ENCODE data around the gene ZBTB7A. TPM values are rescaled to one million over a fixed set of nuclear protein-coding genes. Genes with fewer than 3 reads are reported as not detected.
A peak's percentile ranks its signal among the peaks of the same experiment; 100 is the strongest.

The ZBTB7A gene
- total and polyA plus RNA-seq, 8 donors: 7.1 to 49.5 (median 11.4) TPM

DNA sequence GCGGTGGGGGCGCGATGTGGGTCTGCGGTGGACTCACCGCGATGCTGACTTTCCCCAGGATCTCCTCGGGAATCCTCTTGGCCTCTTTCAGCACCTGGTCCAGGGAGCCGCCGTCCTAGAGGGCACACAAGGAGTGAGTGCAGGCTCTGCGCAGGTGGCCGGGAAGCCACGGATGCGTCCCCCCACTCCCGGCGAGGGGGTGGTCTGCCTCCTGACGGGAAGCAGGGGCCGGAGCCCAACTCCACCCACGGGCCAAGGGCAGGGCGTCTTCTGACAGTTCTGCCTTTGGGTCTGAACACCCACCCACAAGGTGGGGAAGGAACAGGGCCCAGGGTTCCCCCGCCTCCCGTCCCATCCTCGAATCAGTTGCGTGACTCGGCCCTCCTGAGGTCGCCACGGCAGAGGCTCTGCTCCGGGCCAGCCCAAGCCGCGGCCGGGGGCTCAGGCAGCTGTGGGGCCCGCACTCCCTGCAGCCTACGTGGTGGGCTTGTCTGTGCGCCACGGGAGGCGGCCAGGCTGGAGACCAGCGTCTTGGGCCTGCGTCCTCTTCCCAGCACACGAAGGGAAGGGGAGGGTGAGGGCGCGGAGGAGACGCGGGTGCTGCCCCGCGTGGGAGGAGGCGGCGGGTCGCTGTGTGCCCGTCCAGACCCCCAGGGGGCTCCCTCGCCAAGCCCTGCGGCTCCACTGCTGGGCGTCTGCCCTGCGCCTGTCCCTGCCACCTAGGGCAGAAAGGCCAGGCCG is 35.8 kb upstream of the ZBTB7A start:
- Histone ChIP-seq H3K27me3 (no peaks in the 10 kb centered on the region), H3K4me1 (no peaks in the 10 kb centered on the region), H3K9me3 (no peaks in the 10 kb centered on the region), H3K4me3 (no peak overlapping the region), H3K36me3 (peaks cover 0 to 93% of the 10 kb centered on the region in 2 donors), H3K27ac (no peak overlapping the region)
- TF ChIP-seq, protein P1, sequence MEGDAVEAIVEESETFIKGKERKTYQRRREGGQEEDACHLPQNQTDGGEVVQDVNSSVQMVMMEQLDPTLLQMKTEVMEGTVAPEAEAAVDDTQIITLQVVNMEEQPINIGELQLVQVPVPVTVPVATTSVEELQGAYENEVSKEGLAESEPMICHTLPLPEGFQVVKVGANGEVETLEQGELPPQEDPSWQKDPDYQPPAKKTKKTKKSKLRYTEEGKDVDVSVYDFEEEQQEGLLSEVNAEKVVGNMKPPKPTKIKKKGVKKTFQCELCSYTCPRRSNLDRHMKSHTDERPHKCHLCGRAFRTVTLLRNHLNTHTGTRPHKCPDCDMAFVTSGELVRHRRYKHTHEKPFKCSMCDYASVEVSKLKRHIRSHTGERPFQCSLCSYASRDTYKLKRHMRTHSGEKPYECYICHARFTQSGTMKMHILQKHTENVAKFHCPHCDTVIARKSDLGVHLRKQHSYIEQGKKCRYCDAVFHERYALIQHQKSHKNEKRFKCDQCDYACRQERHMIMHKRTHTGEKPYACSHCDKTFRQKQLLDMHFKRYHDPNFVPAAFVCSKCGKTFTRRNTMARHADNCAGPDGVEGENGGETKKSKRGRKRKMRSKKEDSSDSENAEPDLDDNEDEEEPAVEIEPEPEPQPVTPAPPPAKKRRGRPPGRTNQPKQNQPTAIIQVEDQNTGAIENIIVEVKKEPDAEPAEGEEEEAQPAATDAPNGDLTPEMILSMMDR (IDR thresholded peaks at IDR 0.05): no peak
- DNase-seq (no peak), ATAC-seq (no peak)
- intact Hi-C loops (cut with DNase I): no loop called here

DNA sequence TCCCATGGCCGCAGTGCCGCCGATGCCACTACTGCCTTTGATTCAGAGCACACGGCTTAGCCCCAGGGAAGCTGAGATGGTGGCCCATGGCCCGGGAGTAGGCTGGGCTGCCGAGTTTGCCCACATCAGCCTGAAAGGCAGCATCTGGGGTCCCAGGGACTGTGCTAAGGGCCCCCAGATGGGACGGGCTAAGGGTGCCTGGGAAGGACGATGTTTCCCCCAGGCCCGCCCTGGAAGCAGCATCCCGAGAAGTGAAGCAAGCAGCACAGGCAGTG is 34.7 kb upstream of the ZBTB7A start:
- no peak overlapping the region for H3K4me3 ChIP-seq
- peaks cover 0 to 93% of the 10 kb centered on the region in 2 donors for H3K36me3 ChIP-seq
- TF ChIP-seq, protein P1 (IDR thresholded peaks at IDR 0.05): no peak
- no peaks in the 10 kb centered on the region for H3K9me3 ChIP-seq
- no peaks in the 10 kb centered on the region for H3K4me1 ChIP-seq
- intact Hi-C loops (cut with DNase I): no loop called here
- H3K27ac ChIP-seq: no peak overlapping the region
- DNase-seq (no peak), ATAC-seq (no peak)
- no peaks in the 10 kb centered on the region for H3K27me3 ChIP-seq

DNA sequence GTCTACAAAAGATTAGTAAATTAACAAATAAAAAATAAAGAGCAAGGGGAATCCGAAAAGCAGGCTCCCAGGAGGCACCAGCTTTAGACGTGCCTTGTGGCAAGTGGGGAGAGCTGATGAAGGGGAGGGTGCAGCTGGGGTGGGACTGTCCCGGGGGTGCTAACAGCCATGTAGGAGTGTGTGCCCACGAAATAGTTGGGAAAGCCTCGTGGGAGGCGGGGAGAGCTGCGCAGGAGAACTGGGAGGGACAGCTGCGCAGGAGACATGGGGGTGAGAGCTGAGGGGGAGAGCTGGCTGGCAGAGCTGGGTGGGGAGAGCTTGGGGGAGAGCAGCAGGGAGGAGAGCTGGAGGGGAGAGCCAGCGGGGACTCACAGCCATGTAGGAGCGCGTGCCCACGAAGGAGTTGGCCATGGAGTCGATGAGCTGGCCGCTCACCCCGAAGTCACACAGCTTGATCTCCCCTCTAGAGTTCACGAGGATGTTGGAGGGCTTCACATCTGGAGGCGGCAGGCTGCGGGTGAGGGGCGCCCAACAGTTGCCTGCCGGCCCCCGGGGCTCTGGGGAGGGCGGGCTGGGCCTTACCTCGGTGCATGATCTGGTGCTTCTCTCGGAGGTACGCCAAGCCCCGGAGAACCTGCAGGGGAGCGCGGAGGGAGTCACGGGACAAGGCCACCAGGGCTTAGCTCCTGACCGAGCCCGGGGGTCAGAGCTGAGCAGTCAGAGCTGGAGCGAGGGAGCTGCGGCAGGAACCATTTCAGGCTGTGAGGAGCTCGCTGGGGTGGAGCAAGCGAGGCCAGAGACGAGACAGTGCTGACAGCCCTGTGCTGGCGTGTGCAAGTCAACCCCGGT is 34.2 kb upstream of the ZBTB7A start:
- DNase-seq (no peak), ATAC-seq (no peak)
- TF ChIP-seq, protein P1 (IDR thresholded peaks at IDR 0.05): no peak
- Histone ChIP-seq H3K4me3 (no peak overlapping the region), H3K4me1 (no peaks in the 10 kb centered on the region), H3K9me3 (no peaks in the 10 kb centered on the region), H3K27me3 (no peaks in the 10 kb centered on the region), H3K27ac (no peak overlapping the region), H3K36me3 (peaks cover 0 to 93% of the 10 kb centered on the region in 2 donors)
- intact Hi-C loops (cut with DNase I): no loop called here

DNA sequence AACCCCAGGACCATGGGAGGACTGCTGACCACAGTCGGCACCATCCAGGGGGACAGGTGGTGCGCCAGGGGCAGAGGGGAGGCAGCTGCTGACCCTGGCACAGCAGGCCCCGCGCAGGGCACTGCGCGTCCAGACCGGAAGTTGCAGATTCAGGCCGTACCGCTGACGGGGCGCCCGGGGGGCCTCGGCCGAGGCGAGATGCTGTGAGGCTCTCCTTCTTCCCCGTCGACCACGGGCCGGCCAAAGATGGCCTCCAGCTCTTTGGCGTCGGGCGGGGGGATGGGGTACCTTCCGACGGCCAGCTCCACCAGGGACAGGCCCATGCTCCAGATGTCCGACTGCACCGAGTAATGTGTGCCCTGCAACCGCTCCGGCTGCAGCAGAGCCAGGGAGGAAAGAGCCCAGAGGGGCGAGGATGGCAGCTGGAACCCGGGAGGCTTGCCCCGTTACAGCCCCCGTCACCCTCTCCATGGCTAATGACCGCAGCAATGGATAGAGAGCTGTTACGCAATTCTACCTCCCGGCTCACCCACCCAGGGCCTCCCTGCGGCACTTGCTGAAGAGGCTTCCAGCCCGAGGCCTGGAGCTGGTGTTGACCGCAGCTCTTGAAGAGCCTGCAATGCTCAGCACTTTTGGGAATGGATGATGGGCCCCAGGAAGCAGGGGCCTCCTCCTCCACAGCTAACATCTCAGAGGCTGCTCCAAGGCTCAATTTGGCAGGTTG is 32.5 kb upstream of the ZBTB7A start:
- no peaks in the 10 kb centered on the region for H3K4me1 ChIP-seq
- TF ChIP-seq, protein P1 (IDR thresholded peaks at IDR 0.05): no peak
- no peaks in the 10 kb centered on the region for H3K27me3 ChIP-seq
- H3K9me3 ChIP-seq: no peaks in the 10 kb centered on the region
- intact Hi-C loops (cut with DNase I): no loop called here
- peaks cover 0 to 98% of the 10 kb centered on the region in 2 donors for H3K36me3 ChIP-seq
- H3K4me3 ChIP-seq: no peak overlapping the region
- peak in 3 of 4 donors; percentile 42 to 79 (median 78) for DNase-seq
- peak; percentile 88 for ATAC-seq
- no peak overlapping the region for H3K27ac ChIP-seq

DNA sequence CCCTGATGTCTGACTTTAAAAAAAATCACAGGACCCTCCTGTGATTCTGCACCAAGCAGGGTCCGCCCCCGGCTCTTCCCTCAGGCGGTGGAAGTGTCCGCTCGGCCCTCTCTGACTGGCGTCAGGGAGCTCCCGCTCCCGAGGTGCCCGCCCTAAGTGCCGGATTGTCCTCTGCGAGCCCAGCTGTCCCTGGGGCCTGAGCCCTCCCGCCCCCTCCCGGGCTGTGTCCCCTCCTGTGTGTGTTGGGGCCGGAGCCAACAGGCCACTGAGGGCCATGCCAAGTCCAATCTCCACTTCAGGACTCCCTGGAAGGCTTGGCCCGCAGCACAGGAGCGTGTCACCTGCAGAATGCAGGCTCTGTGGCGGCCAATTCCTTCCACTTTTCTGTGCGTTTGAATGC is 31.8 kb upstream of the ZBTB7A start:
- Histone ChIP-seq H3K27me3 (no peaks in the 10 kb centered on the region), H3K4me1 (no peaks in the 10 kb centered on the region), H3K9me3 (no peaks in the 10 kb centered on the region), H3K36me3 (peaks cover 0 to 98% of the 10 kb centered on the region in 2 donors), H3K4me3 (no peak overlapping the region), H3K27ac (no peak overlapping the region)
- DNase-seq: peak in 1 of 4 donors; percentile 80
- TF ChIP-seq, protein P1 (IDR thresholded peaks at IDR 0.05): no peak
- ATAC-seq: peak; percentile 18
- intact Hi-C loops (cut with DNase I): no loop called here
